ENCODE measurements around the gene SNAPC3.
A peak's percentile ranks its signal among the peaks of the same experiment; 100 is the strongest.
"Not testable (repeated sequence)": the region's sequence is repeated elsewhere in the genome, so short reads cannot be mapped to it uniquely, and the experiment has no call there.

SNAPC3 gene

GRCh38 chr9:15377625-15378540 lies 44.8 kb upstream of the SNAPC3 start:
- no CpG with 5 or more reads among the region's 4 CpGs for WGBS (ENCODE audit: extremely low coverage, insufficient coverage, insufficient read length)
- H3K79me1 ChIP-seq (ENCODE audit: low read length), result no peaks in the 10 kb centered on the region

GRCh38 chr9:15379317-15379716 lies 43.4 kb upstream of the SNAPC3 start:
- no CpG with 5 or more reads among the region's 4 CpGs for WGBS (ENCODE audit: extremely low coverage, insufficient coverage, insufficient read length)
- not testable (repeated sequence) for H3K4me2 ChIP-seq (ENCODE audit: low read length); H3K36me3 ChIP-seq (ENCODE audit: control insufficient read depth in 1 of 2, insufficient read depth in 2 of 2, low read length in 2 of 2); H3K4me3 ChIP-seq (ENCODE audit: low read depth, low read length); H2BK5ac ChIP-seq (ENCODE audit: low read depth, low read length, poor library complexity); H3K23ac ChIP-seq (ENCODE audit: low read length); H3K18ac ChIP-seq (ENCODE audit: low read length); H3K79me1 ChIP-seq (ENCODE audit: low read length); H2AFZ ChIP-seq (ENCODE audit: insufficient read depth, low read length, poor library complexity); H3K27ac ChIP-seq (ENCODE audit: low read depth, low read length); H2BK120ac ChIP-seq (ENCODE audit: insufficient read depth, low read length, poor library complexity); H3K4ac ChIP-seq (ENCODE audit: low read depth, low read length); H3K14ac ChIP-seq (ENCODE audit: low read length); H2BK12ac ChIP-seq (ENCODE audit: low read length); H4K12ac ChIP-seq (ENCODE audit: low read depth, low read length); H4K8ac ChIP-seq (ENCODE audit: low read depth, low read length); H3K9ac ChIP-seq (ENCODE audit: low read length); H3K79me2 ChIP-seq (ENCODE audit: control insufficient read depth, insufficient read depth, low read length, poor library complexity); H3K27me3 ChIP-seq (ENCODE audit: insufficient read depth, low read length); H4K91ac ChIP-seq (ENCODE audit: low read depth, low read length); H2AK5ac ChIP-seq (ENCODE audit: low read length); H3K9me3 ChIP-seq (ENCODE audit: insufficient read depth, low read depth, low read length); H3K4me1 ChIP-seq (ENCODE audit: control insufficient read depth in 1 of 2, insufficient read depth in 2 of 2, low read length in 2 of 2)
- DNase-seq, result peak in 1 of 2 donors; percentile 53

More at GRCh38 chr9:15377625-15378540, 44.8 kb upstream of the SNAPC3 start:
- no peak overlapping the region for H2BK5ac ChIP-seq (ENCODE audit: low read depth, low read length, poor library complexity)
- H2BK120ac ChIP-seq (ENCODE audit: insufficient read depth, low read length, poor library complexity), result no peak overlapping the region
- no peak overlapping the region for H2AFZ ChIP-seq (ENCODE audit: insufficient read depth, low read length, poor library complexity)
- no peak overlapping the region for H3K18ac ChIP-seq (ENCODE audit: low read length)
- no peak overlapping the region for H4K8ac ChIP-seq (ENCODE audit: low read depth, low read length)
- H3K36me3 ChIP-seq (ENCODE audit: control insufficient read depth in 1 of 2, insufficient read depth in 2 of 2, low read length in 2 of 2), result no peaks in the 10 kb centered on the region
- no peak overlapping the region for H4K12ac ChIP-seq (ENCODE audit: low read depth, low read length)
- no peaks in the 10 kb centered on the region for H3K79me2 ChIP-seq (ENCODE audit: control insufficient read depth, insufficient read depth, low read length, poor library complexity)
- H2AK5ac ChIP-seq (ENCODE audit: low read length), result no peak overlapping the region
- no peak overlapping the region for H4K91ac ChIP-seq (ENCODE audit: low read depth, low read length)
- H3K23ac ChIP-seq (ENCODE audit: low read length), result no peak overlapping the region
- H3K27me3 ChIP-seq (ENCODE audit: insufficient read depth, low read length), result no peaks in the 10 kb centered on the region
- H3K14ac ChIP-seq (ENCODE audit: low read length), result no peak overlapping the region
- no peak overlapping the region for H3K27ac ChIP-seq (ENCODE audit: low read depth, low read length)
- H2BK12ac ChIP-seq (ENCODE audit: low read length), result no peak overlapping the region
- H3K9ac ChIP-seq (ENCODE audit: low read length), result no peak overlapping the region
- no peak overlapping the region for H3K4me3 ChIP-seq (ENCODE audit: low read depth, low read length)
- peaks cover 2% of the 10 kb centered on the region for H3K9me3 ChIP-seq (ENCODE audit: insufficient read depth, low read depth, low read length)
- DNase-seq, result no peak
- no peaks in the 10 kb centered on the region for H3K4me1 ChIP-seq (ENCODE audit: control insufficient read depth in 1 of 2, insufficient read depth in 2 of 2, low read length in 2 of 2)
- no peak overlapping the region for H3K4me2 ChIP-seq (ENCODE audit: low read length)
- H3K4ac ChIP-seq (ENCODE audit: low read depth, low read length), result no peak overlapping the region

- H3K23ac ChIP-seq (ENCODE audit: low read length); H2BK120ac ChIP-seq (ENCODE audit: insufficient read depth, low read length, poor library complexity); H2AFZ ChIP-seq (ENCODE audit: insufficient read depth, low read length, poor library complexity); H3K9me3 ChIP-seq (ENCODE audit: insufficient read depth, low read depth, low read length); H4K91ac ChIP-seq (ENCODE audit: low read depth, low read length); H2BK12ac ChIP-seq (ENCODE audit: low read length); DNase-seq; H3K9ac ChIP-seq (ENCODE audit: low read length); H3K27me3 ChIP-seq (ENCODE audit: insufficient read depth, low read length); H2AK5ac ChIP-seq (ENCODE audit: low read length); H3K4me2 ChIP-seq (ENCODE audit: low read length); H4K12ac ChIP-seq (ENCODE audit: low read depth, low read length); H2BK5ac ChIP-seq (ENCODE audit: low read depth, low read length, poor library complexity); H3K36me3 ChIP-seq (ENCODE audit: control insufficient read depth in 1 of 2, insufficient read depth in 2 of 2, low read length in 2 of 2); H3K27ac ChIP-seq (ENCODE audit: low read depth, low read length); H3K4me3 ChIP-seq (ENCODE audit: low read depth, low read length); H3K4me1 ChIP-seq (ENCODE audit: control insufficient read depth in 1 of 2, insufficient read depth in 2 of 2, low read length in 2 of 2); H4K8ac ChIP-seq (ENCODE audit: low read depth, low read length); H3K18ac ChIP-seq (ENCODE audit: low read length); H3K14ac ChIP-seq (ENCODE audit: low read length); H3K4ac ChIP-seq (ENCODE audit: low read depth, low read length); H3K79me2 ChIP-seq (ENCODE audit: control insufficient read depth, insufficient read depth, low read length, poor library complexity); H3K79me1 ChIP-seq (ENCODE audit: low read length): not testable (repeated sequence)
- no CpG with 5 or more reads among the region's 5 CpGs for WGBS (ENCODE audit: extremely low coverage, insufficient coverage, insufficient read length)
Observed at GRCh38 chr9:15379888-15380287, 42.8 kb upstream of the SNAPC3 start.

- Histone ChIP-seq H3K79me2 (ENCODE audit: control insufficient read depth, insufficient read depth, low read length, poor library complexity) (no peaks in the 10 kb centered on the region), H3K14ac (ENCODE audit: low read length) (no peak overlapping the region), H2BK120ac (ENCODE audit: insufficient read depth, low read length, poor library complexity) (no peak overlapping the region), H3K27me3 (ENCODE audit: insufficient read depth, low read length) (no peaks in the 10 kb centered on the region), H3K4me3 (ENCODE audit: low read depth, low read length) (no peak overlapping the region), H2BK5ac (ENCODE audit: low read depth, low read length, poor library complexity) (no peak overlapping the region), H3K23ac (ENCODE audit: low read length) (no peak overlapping the region), H3K9me3 (ENCODE audit: insufficient read depth, low read depth, low read length) (no peaks in the 10 kb centered on the region), H3K27ac (ENCODE audit: low read depth, low read length) (no peak overlapping the region), H3K18ac (ENCODE audit: low read length) (no peak overlapping the region), H2BK12ac (ENCODE audit: low read length) (no peak overlapping the region), H3K4me2 (ENCODE audit: low read length) (no peak overlapping the region), H4K8ac (ENCODE audit: low read depth, low read length) (no peak overlapping the region), H3K9ac (ENCODE audit: low read length) (no peak overlapping the region), H4K91ac (ENCODE audit: low read depth, low read length) (no peak overlapping the region), H3K4me1 (ENCODE audit: control insufficient read depth in 1 of 2, insufficient read depth in 2 of 2, low read length in 2 of 2) (no peaks in the 10 kb centered on the region), H2AFZ (ENCODE audit: insufficient read depth, low read length, poor library complexity) (no peak overlapping the region), H4K12ac (ENCODE audit: low read depth, low read length) (peak overlapping the region; percentile 43), H3K79me1 (ENCODE audit: low read length) (no peaks in the 10 kb centered on the region), H3K4ac (ENCODE audit: low read depth, low read length) (no peak overlapping the region), H3K36me3 (ENCODE audit: control insufficient read depth in 1 of 2, insufficient read depth in 2 of 2, low read length in 2 of 2) (no peaks in the 10 kb centered on the region), H2AK5ac (ENCODE audit: low read length) (no peak overlapping the region)
- no peak for DNase-seq
- WGBS (ENCODE audit: extremely low coverage, insufficient coverage, insufficient read length), result no CpG with 5 or more reads among the region's 1 CpG
Observed at GRCh38 chr9:15381491-15381890, 41.2 kb upstream of the SNAPC3 start.
